GM12865 (cell line): Measurements from ENCODE around the gene CCNL2.

Experiments
- DNase-seq: peaks from one replicate; pipeline ENCODE4 v3.0.0; 2010; ENCODE audit warnings: low read depth
- H3K4me3 ChIP-seq: 2 replicates; pipeline ENCODE4 v1.5.1; 2011; ENCODE audit warnings: mild to moderate bottlenecking, low read depth, low read length, control low read depth
- CTCF ChIP-seq: IDR thresholded peaks from 2 replicates; pipeline ENCODE4 v1.5.1; 2011; ENCODE audit warnings: low read length, control low read depth, low read depth, inconsistent platforms; ENCODE audit not compliant: insufficient read depth; ENCODE audit errors: missing control alignments

The CCNL2 gene

GRCh38 chr1:1353389-1354151, 45.6 kb downstream of the CCNL2 start:
- DNase-seq, result no peak
- TF ChIP-seq CTCF, result no peak
- no peak overlapping the region for H3K4me3 ChIP-seq

- no peak for TF ChIP-seq CTCF
- H3K4me3 ChIP-seq, result no peak overlapping the region
- DNase-seq, result no peak
Observed at GRCh38 chr1:1352786-1353388, 46.2 kb downstream of the CCNL2 start.

- H3K4me3 ChIP-seq, result no peak overlapping the region
- TF ChIP-seq CTCF, result no peak
- no peak for DNase-seq
Observed at GRCh38 chr1:1351511-1352427, 47.4 kb downstream of the CCNL2 start.

GRCh38 chr1:1349256-1350012, 49.7 kb downstream of the CCNL2 start, which contains the start of gene DVL1:
TSS of gene DVL1 (minus strand) at chr1:1349418. CDS start at chr1:1349065, 353 bp downstream.
- peak; percentile 79 for DNase-seq
- H3K4me3 ChIP-seq, result peak within 1 kb of the TSS; percentile 77
- peak; percentile 56 for TF ChIP-seq CTCF

DNA sequence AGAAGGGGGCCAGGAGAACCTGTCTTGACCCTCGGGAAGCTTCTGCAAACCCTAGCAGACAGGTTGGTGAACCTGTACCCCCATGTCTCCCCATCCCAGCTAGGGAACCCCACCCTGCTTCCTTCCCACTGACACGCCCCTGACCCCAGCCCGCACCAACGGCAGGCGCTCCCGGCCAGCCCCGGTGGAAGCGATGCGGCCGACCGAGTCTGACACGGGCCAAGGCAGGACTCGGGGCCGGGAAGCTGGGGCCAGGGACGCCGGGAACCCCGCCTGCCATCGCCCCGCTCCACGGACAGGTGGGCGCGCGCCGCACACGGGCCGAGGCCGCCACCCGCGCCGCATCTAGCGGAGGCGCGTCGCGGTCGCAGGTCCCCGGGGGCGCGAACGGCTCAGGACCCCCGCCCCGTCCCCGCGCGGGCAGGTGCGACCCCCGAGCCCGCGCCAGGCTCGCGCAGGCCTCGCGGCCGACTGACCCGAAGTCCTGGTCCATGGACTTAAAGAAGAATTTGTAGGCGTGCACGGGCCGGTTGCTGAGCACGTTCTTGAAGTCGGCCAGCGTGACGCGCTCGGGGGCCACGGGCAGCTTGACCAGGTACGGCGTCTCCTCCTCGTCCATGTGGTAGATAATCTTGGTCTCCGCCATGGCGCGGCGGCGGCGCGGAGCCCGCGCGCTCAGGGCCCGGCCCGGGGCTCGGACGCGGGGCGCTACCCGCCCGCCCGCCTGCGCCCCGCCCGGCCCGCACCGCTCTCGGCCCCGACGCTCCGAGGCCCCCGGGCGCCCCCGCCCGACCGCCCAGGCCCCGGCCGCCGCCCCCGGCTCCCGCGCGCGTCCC, 50.5 kb downstream of the CCNL2 start:
- peak; percentile 49 for DNase-seq
- TF ChIP-seq CTCF, result no peak
- peak overlapping the region; percentile 77 for H3K4me3 ChIP-seq
